AG04450 (cell line): ENCODE results near the gene KLK6. TPM values are rescaled to one million over a fixed set of nuclear protein-coding genes. Genes with fewer than 3 reads are reported as not detected.

Source experiments
- CTCF ChIA-PET: fragments of 300-600, 350-600 bp; formaldehyde crosslinking; extraction: SDS; loops from one replicate; lab custom pipeline; 2022; ENCODE audit warnings: antibody characterized with exemption, inconsistent platforms; lab: Charles Lee
- POLR2A ChIA-PET: fragments of 350-600 bp; formaldehyde crosslinking; extraction: SDS; loops from one replicate; lab custom pipeline; 2021; ENCODE audit warnings: antibody characterized with exemption, inconsistent platforms; lab: Yijun Ruan, JAX
- DNase-seq: peaks from one replicate; pipeline ENCODE4 v3.0.0-alpha.2; 2011; ENCODE audit warnings: low read depth, low spot score
- H3K27ac ChIP-seq: one replicate; pipeline ENCODE4 v1.5.1; 2012; ENCODE audit warnings: low read depth, low read length, control low read depth
- H3K27me3 ChIP-seq: one replicate; pipeline ENCODE4 v1.6.0; 2012; ENCODE audit warnings: low read length; ENCODE audit not compliant: control insufficient read depth, insufficient read depth
- H3K4me3 ChIP-seq: 2 replicates; pipeline ENCODE4 v1.5.1; 2011; ENCODE audit warnings: mild to moderate bottlenecking, low read depth, low read length, control low read depth
- H3K9me3 ChIP-seq: 2 replicates; pipeline ENCODE4 v1.5.1; 2012; ENCODE audit warnings: low read length; ENCODE audit not compliant: control insufficient read depth, insufficient read depth
- CTCF ChIP-seq: IDR thresholded peaks from 2 replicates; pipeline ENCODE4 v1.5.1; 2011; ENCODE audit warnings: low read depth, low read length, control low read depth, inconsistent platforms
- polyA plus RNA-seq: library from polyadenylated mRNA; depleted of rRNA; stranded (reverse); fragments of >200 nt; gene quantifications from 2 replicates; pipeline ENCODE4 v1.2.3, GENCODE V29; 2011

Gene KLK6
- polyA plus RNA-seq, 1 experiment = not detected

DNA sequence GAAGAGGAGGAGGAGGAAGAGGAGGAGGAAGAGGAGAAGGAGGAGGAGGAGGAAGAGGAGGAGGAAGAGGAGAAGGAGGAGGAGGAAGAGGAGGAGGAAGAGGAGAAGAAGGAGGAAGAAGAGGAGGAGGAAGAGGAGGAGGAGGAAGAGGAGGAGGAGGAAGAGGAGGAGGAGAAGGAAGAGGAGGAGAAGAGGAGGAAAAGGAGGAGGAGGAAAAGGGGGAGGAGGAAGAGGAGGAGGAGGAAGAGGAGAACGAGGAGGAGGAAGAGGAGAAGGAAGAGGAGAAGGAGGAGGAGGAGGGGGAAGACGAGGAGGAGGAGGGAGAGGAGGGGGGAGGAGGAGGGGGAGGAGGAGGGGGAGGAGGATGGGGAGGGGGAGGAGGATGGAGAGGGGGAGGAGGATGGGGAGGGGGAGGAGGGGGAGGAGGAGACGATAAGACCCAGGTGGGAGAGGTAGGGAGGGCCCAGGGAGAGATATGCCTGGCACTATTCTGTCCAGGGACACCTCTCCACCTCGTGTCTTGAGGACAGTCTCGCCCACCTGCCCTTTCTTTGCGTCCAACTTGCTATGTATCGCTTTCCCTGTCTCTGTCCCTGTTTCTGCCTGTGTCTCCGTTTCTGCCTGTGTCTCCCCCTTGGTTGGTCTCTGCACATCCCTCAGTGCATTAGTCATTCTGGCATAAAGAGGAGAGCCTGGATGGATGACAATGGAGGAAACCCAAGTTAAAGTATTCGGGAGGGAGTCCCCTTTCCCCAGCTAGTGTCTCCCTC lies 9.5 kb downstream of the KLK6 start:
- no peaks in the 10 kb centered on the region for H3K27me3 ChIP-seq
- ChIA-PET CTCF (no interaction called here), POLR2A (no interaction called here)
- peaks cover 10% of the 10 kb centered on the region for H3K9me3 ChIP-seq
- no peak overlapping the region for H3K27ac ChIP-seq
- no peak overlapping the region for H3K4me3 ChIP-seq
- no peak for DNase-seq
- TF ChIP-seq CTCF = no peak

DNA sequence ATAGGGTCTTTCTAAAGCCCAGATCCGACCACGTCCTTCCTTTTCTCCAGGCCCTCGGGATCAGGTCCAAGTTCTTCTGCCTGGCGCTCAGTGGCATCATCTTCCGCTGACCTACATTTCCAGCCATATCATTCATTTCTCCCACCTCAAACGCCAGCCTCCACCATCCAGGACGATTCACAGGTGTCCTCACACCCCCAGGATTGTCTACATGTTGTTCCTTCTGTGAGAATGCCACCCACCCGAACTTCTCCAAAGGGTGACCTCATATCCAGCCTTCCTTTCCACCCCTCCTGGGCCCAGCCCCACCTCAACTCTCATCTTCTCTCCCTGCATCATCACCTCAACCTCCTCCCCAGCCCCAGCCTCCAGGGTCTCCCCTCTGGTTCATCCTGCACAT lies 11.8 kb downstream of the KLK6 start:
- Histone ChIP-seq H3K9me3 (peaks cover 18% of the 10 kb centered on the region), H3K27ac (no peak overlapping the region), H3K27me3 (no peaks in the 10 kb centered on the region), H3K4me3 (no peak overlapping the region)
- CTCF ChIA-PET = interaction anchor here (1.8 kb wide), 1 partner anchor 35 kb away, joined by 5 read pairs; no protein-coding TSS in a partner anchor
- DNase-seq = no peak
- no peak for TF ChIP-seq CTCF
- POLR2A ChIA-PET = no interaction called here

- TF ChIP-seq CTCF = no peak
- Histone ChIP-seq H3K9me3 (peaks cover 33% of the 10 kb centered on the region), H3K27ac (no peak within 1 kb of the TSS), H3K27me3 (no peaks in the 10 kb centered on the region), H3K4me3 (no peak within 1 kb of the TSS)
- DNase-seq = no peak
- POLR2A ChIA-PET = no interaction called here
- CTCF ChIA-PET = no interaction called here
Measured at GRCh38 chr19:50952910-50953309, 16.5 kb downstream of the KLK6 start, which contains the start of gene KLK5. KLK5 (minus strand) TSS chr19:50953038; CDS start chr19:50952657, 381 bp downstream.

GRCh38 chr19:50949861-50950260 lies 19.5 kb downstream of the KLK6 start:
- no peak for TF ChIP-seq CTCF
- ChIA-PET CTCF (no interaction called here), POLR2A (no interaction called here)
- no peak overlapping the region for H3K27ac ChIP-seq
- H3K9me3 ChIP-seq = peaks cover 29% of the 10 kb centered on the region
- no peak for DNase-seq
- no peak overlapping the region for H3K4me3 ChIP-seq
- H3K27me3 ChIP-seq = no peaks in the 10 kb centered on the region

- DNase-seq = no peak
- no peaks in the 10 kb centered on the region for H3K27me3 ChIP-seq
- ChIA-PET CTCF (interaction anchor here (2.3 kb wide), 1 partner anchor 25 kb away, joined by 8 read pairs; no protein-coding TSS in a partner anchor), POLR2A (no interaction called here)
- H3K27ac ChIP-seq = no peak overlapping the region
- TF ChIP-seq CTCF = no peak
- H3K9me3 ChIP-seq = peaks cover 20% of the 10 kb centered on the region
- H3K4me3 ChIP-seq = no peak overlapping the region
Measured at GRCh38 chr19:50947123-50947522, 22.3 kb downstream of the KLK6 start.
